Smooth muscle cell (in vitro differentiated cells): ENCODE data around the gene SARS2. TPM values are rescaled to one million over a fixed set of nuclear protein-coding genes. Genes with fewer than 3 reads are reported as not detected.
A peak's percentile ranks its signal among the peaks of the same experiment; 100 is the strongest.

ENCODE experiments used
- DNase-seq: peaks from one replicate; lab custom pipeline; 2025; ENCODE audit not compliant: unreplicated experiment; lab: John Stamatoyannopoulos, UW
- H2AFZ ChIP-seq: fragments of 200-600 bp; sonication (generic); 2 replicates; pipeline ENCODE4 v1.6.0; 2016; ENCODE audit warnings: antibody characterized with exemption, low read depth, mild to moderate bottlenecking
- H3F3A ChIP-seq: fragments of 200-600 bp; sonication (generic); 2 replicates; pipeline ENCODE4 v1.6.0; 2017; ENCODE audit warnings: antibody characterized with exemption, low read depth
- H3K27ac ChIP-seq: fragments of 200-600 bp; sonication (generic); 2 replicates; pipeline ENCODE4 v1.5.1; 2016; ENCODE audit warnings: low read depth, mild to moderate bottlenecking
- H3K27me3 ChIP-seq: fragments of 200-600 bp; sonication (generic); 2 replicates; pipeline ENCODE4 v1.6.1; 2016; ENCODE audit warnings: low read depth, mild to moderate bottlenecking
- H3K36me3 ChIP-seq: fragments of 200-600 bp; sonication (generic); 2 replicates; pipeline ENCODE4 v1.5.1; 2016; ENCODE audit warnings: low read depth
- H3K4me1 ChIP-seq: fragments of 200-600 bp; sonication (generic); 2 replicates; pipeline ENCODE4 v1.5.1; 2016; ENCODE audit warnings: low read depth
- H3K4me2 ChIP-seq: fragments of 200-600 bp; sonication (generic); 2 replicates; pipeline ENCODE4 v1.6.0; 2016; ENCODE audit warnings: mild to moderate bottlenecking
- H3K4me3 ChIP-seq: fragments of 200-600 bp; sonication (generic); 2 replicates; pipeline ENCODE4 v1.5.1; 2016; ENCODE audit warnings: mild to moderate bottlenecking
- H3K79me2 ChIP-seq: fragments of 200-600 bp; sonication (generic); 2 replicates; pipeline ENCODE4 v1.6.0; 2016; ENCODE audit warnings: low read depth, mild to moderate bottlenecking
- H3K9ac ChIP-seq: fragments of 200-600 bp; sonication (generic); 2 replicates; pipeline ENCODE4 v1.6.0; 2016; ENCODE audit warnings: low read depth
- H3K9me3 ChIP-seq: fragments of 200-600 bp; sonication (generic); replicated peaks from 2 replicates; pipeline ENCODE4 v1.5.1; 2016; ENCODE audit warnings: low read depth
- H4K20me1 ChIP-seq: fragments of 200-600 bp; sonication (generic); 2 replicates; pipeline ENCODE4 v1.6.0; 2016; ENCODE audit warnings: low read depth
- CTCF ChIP-seq: fragments of 200-600 bp; sonication (generic); IDR thresholded peaks from 2 replicates; pipeline ENCODE4 v1.5.1; 2017; ENCODE audit warnings: borderline replicate concordance, mild to moderate bottlenecking, antibody characterized with exemption; ENCODE audit not compliant: insufficient read depth, poor library complexity, severe bottlenecking
- WGBS: methylation state at CpG from one replicate; pipeline ENCODE4 v1.1.7; 2016; ENCODE audit warnings: low lambda C conversion rate; 5-methylcytosine and 5-hydroxymethylcytosine counted together
- polyA plus RNA-seq: library from polyadenylated mRNA; unstranded; fragments of >200 nt; fragmentation: Nextera tagmentation; extraction: Ambion mirVana; gene quantifications from 2 replicates; pipeline ENCODE4 v1.2.1, GENCODE V29; 2016
- total RNA-seq: library from RNA; depleted of rRNA; stranded (reverse); fragments of >200 nt; gene quantifications from 2 replicates; pipeline ENCODE4 v1.2.3, GENCODE V29; 2014

SARS2 gene
- total and polyA plus RNA-seq, 2 experiments from 2014 or later, result 12.3 to 33.1 TPM

- Histone ChIP-seq H3K4me2 (no peak overlapping the region), H3K9ac (no peak overlapping the region), H3K9me3 (no peaks in the 10 kb centered on the region), H3K4me1 (peaks cover 15% of the 10 kb centered on the region), H2AFZ (no peak overlapping the region), H3K36me3 (no peaks in the 10 kb centered on the region), H3F3A (peaks cover 29% of the 10 kb centered on the region), H3K27me3 (no peaks in the 10 kb centered on the region), H3K79me2 (peaks cover 12% of the 10 kb centered on the region), H4K20me1 (no peaks in the 10 kb centered on the region), H3K4me3 (no peak overlapping the region), H3K27ac (peak overlapping the region; percentile 75)
- peak; percentile 13 for DNase-seq
- WGBS, result 39% methylated on average over 15 of the region's 15 CpGs
- TF ChIP-seq CTCF, result no peak
Measured at GRCh38 chr19:38977445-38978325, 47.1 kb upstream of the SARS2 start.

GRCh38 chr19:38975861-38976271 lies 45.3 kb upstream of the SARS2 start:
- Histone ChIP-seq H3K36me3 (no peaks in the 10 kb centered on the region), H4K20me1 (no peaks in the 10 kb centered on the region), H3K79me2 (peaks cover 23% of the 10 kb centered on the region), H2AFZ (peak overlapping the region; percentile 80), H3K4me2 (peak overlapping the region; percentile 91), H3K4me3 (peak overlapping the region; percentile 72), H3K4me1 (peaks cover 15% of the 10 kb centered on the region), H3K9me3 (no peaks in the 10 kb centered on the region), H3F3A (peaks cover 29% of the 10 kb centered on the region), H3K27me3 (no peaks in the 10 kb centered on the region), H3K27ac (peak overlapping the region; percentile 64), H3K9ac (peak overlapping the region; percentile 38)
- under 1% methylated on average over 12 of the region's 22 CpGs for WGBS
- no peak for TF ChIP-seq CTCF
- DNase-seq, result no peak

GRCh38 chr19:38975214-38975860 lies 44.8 kb upstream of the SARS2 start, which contains the start of gene FBXO17:
Gene FBXO17, minus strand, starts transcription at chr19:38975742. Its CDS starts 25,423 bp downstream, at chr19:38950319.
- peaks cover 15% of the 10 kb centered on the region for H3K4me1 ChIP-seq
- H3K4me3 ChIP-seq, result peak within 1 kb of the TSS; percentile 72
- peak; percentile 80 for DNase-seq
- peaks cover 29% of the 10 kb centered on the region for H3F3A ChIP-seq
- peak within 1 kb of the TSS; percentile 91 for H3K4me2 ChIP-seq
- peak within 1 kb of the TSS; percentile 50 for H3K9ac ChIP-seq
- H3K27me3 ChIP-seq, result no peaks in the 10 kb centered on the region
- H3K27ac ChIP-seq, result peak within 1 kb of the TSS; percentile 64
- H3K36me3 ChIP-seq, result no peaks in the 10 kb centered on the region
- TF ChIP-seq CTCF, result no peak
- no peaks in the 10 kb centered on the region for H4K20me1 ChIP-seq
- no peaks in the 10 kb centered on the region for H3K9me3 ChIP-seq
- peak within 1 kb of the TSS; percentile 86 for H2AFZ ChIP-seq
- WGBS, result under 1% methylated on average over 36 of the region's 63 CpGs
- peaks cover 23% of the 10 kb centered on the region for H3K79me2 ChIP-seq
